HepG2 (cell line): ENCODE data around the gene LEMD2. TPM values are rescaled to one million over a fixed set of nuclear protein-coding genes. Genes with fewer than 3 reads are reported as not detected.

Experiments
- ELF1 ChIP-seq: sonication (generic); formaldehyde crosslinking; IDR thresholded peaks from 2 replicates; pipeline ENCODE4 v1.4.0; 2020; ENCODE audit warnings: missing genetic modification reagents
- FUBP1 ChIP-seq: sonication (generic); formaldehyde crosslinking; IDR thresholded peaks from 2 replicates; pipeline ENCODE4 v1.5.1; 2020; ENCODE audit warnings: missing genetic modification reagents, mild to moderate bottlenecking, borderline replicate concordance
- HIVEP1 ChIP-seq: sonication (generic); formaldehyde crosslinking; IDR thresholded peaks from 2 replicates; pipeline ENCODE4 v1.4.0; 2020; ENCODE audit warnings: mild to moderate bottlenecking, missing genetic modification reagents
- HNF1A ChIP-seq, 2 experiments: sonication (generic) in 1 of 2; formaldehyde crosslinking in 1 of 2; IDR thresholded peaks; 2 replicates each; pipeline versions ENCODE4 v1.4.0 to v1.6.1; 2016 to 2020; ENCODE audit warnings: borderline replicate concordance in 1 of 2, low read depth in 1 of 2, mild to moderate bottlenecking in 1 of 2, missing genetic modification reagents in 1 of 2
- ISX ChIP-seq: sonication (generic); formaldehyde crosslinking; conservative IDR thresholded peaks from 2 replicates; pipeline ENCODE4 v1.5.0; 2020; ENCODE audit warnings: missing genetic modification reagents
- KDM5A ChIP-seq: fragments of 200-600 bp; sonication (generic); IDR thresholded peaks from 2 replicates; pipeline ENCODE4 v1.7.0; 2018; ENCODE audit warnings: antibody characterized with exemption, mild to moderate bottlenecking, low read length, borderline replicate concordance
- KDM6A ChIP-seq: IDR thresholded peaks from 2 replicates; pipeline ENCODE4 v1.6.1; 2016; ENCODE audit warnings: low read depth
- LBX2 ChIP-seq: sonication (generic); formaldehyde crosslinking; IDR thresholded peaks from 2 replicates; pipeline ENCODE4 v1.5.0; 2020; ENCODE audit warnings: missing genetic modification reagents, mild to moderate bottlenecking, borderline replicate concordance
- PREB ChIP-seq: sonication (generic); formaldehyde crosslinking; IDR thresholded peaks from 2 replicates; pipeline ENCODE4 v1.4.0; 2020; ENCODE audit warnings: missing genetic modification reagents
- ZBTB4 ChIP-seq: sonication (generic); formaldehyde crosslinking; IDR thresholded peaks from 2 replicates; pipeline ENCODE4 v1.4.0; 2020; ENCODE audit warnings: missing genetic modification reagents, mild to moderate bottlenecking, borderline replicate concordance
- ZBTB44 ChIP-seq: sonication (generic); formaldehyde crosslinking; IDR thresholded peaks from 2 replicates; pipeline ENCODE4 v1.4.0; 2020; ENCODE audit warnings: missing genetic modification reagents
- ZFX ChIP-seq: sonication (generic); formaldehyde crosslinking; IDR thresholded peaks from 2 replicates; pipeline ENCODE4 v1.4.0; 2020; ENCODE audit warnings: mild to moderate bottlenecking, low read depth, missing genetic modification reagents, moderate library complexity
- ZNF350 ChIP-seq: sonication (generic); formaldehyde crosslinking; IDR thresholded peaks from 2 replicates; pipeline ENCODE4 v1.4.0; 2020; ENCODE audit warnings: mild to moderate bottlenecking, low read depth, missing genetic modification reagents, borderline replicate concordance
- polyA plus RNA-seq, 8 experiments: library from polyadenylated mRNA; depleted of rRNA in 3 of 8; stranded (reverse) in 7 of 8; unstranded in 1 of 8; fragments of >200 nt; fragmentation: Illumina TruSeq in 4 of 8; extraction: Trizol in 4 of 8; gene quantifications; 2 replicates each; pipeline versions ENCODE4 v1.2.1 to v1.2.3, GENCODE V29; 2011 to 2016; ENCODE audit warnings: low read depth in 4 of 8, missing spikeins in 1 of 8, mixed read lengths in 1 of 8; ENCODE audit not compliant: insufficient read depth in 1 of 8
- total RNA-seq, 5 experiments: library from RNA; depleted of rRNA; stranded (reverse); fragments of >200 nt; fragmentation: Illumina TruSeq; extraction: Trizol; gene quantifications; 2 replicates each; pipeline ENCODE4 v1.2.3, GENCODE V29; 2016; ENCODE audit warnings: low read depth in 1 of 5

LEMD2 gene
- total and polyA plus RNA-seq, 2 of the 13 experiments (the other 11 are each of a cell fraction or from before 2014, with no cell fraction given): 45.2 to 62.9 TPM

- TF ChIP-seq ZBTB4 (CRISPR knock-in tag) (no peak), HNF1A (IDR thresholded peaks at IDR 0.05; ENCODE audit: low read depth) (no peak), HNF1A (CRISPR knock-in tag; IDR thresholded peaks at IDR 0.05; ENCODE audit: borderline replicate concordance) (no peak), HIVEP1 (CRISPR knock-in tag) (peak; percentile 54; the same call in 1 of the 2 replicates), FUBP1 (CRISPR knock-in tag) (no peak), PREB (CRISPR knock-in tag) (no peak), ELF1 (no peak), LBX2 (no peak; the same call in 1 of the 2 replicates), KDM5A (no peak), ZFX (CRISPR knock-in tag) (peak; percentile 35; the same call in 1 of the 2 replicates), ISX (CRISPR knock-in tag) (peak; percentile 94), KDM6A (CRISPR knock-in tag) (no peak), ZBTB44 (CRISPR knock-in tag) (peak; percentile 98; the same call in 1 of the 2 replicates), ZNF350 (CRISPR knock-in tag) (peak; percentile 28; the same call in 1 of the 2 replicates)
Measured at GRCh38 chr6:33812669-33813068, 23.7 kb upstream of the LEMD2 start (continued).
